Urinary bladder (tissue), 4 donors: Measurements from ENCODE around the gene GPR152. TPM values are rescaled to one million over a fixed set of nuclear protein-coding genes. Genes with fewer than 3 reads are reported as not detected.

Experiments used
- DNase-seq: peaks from one replicate; pipeline ENCODE4 v3.0.0-alpha.2; 2015; ENCODE audit errors: extremely low spot score
- H3K27ac ChIP-seq: one replicate; pipeline ENCODE4 v1.5.1; 2013; ENCODE audit warnings: low read depth, mild to moderate bottlenecking, moderate library complexity
- H3K36me3 ChIP-seq: one replicate; pipeline ENCODE4 v1.6.1; 2013; ENCODE audit warnings: mild to moderate bottlenecking, moderate library complexity; ENCODE audit not compliant: insufficient read depth
- H3K4me1 ChIP-seq: one replicate; pipeline ENCODE4 v1.6.1; 2013; ENCODE audit warnings: mild to moderate bottlenecking, moderate library complexity; ENCODE audit not compliant: insufficient read depth
- H3K4me3 ChIP-seq: one replicate; pipeline ENCODE4 v1.5.1; 2013; ENCODE audit warnings: low read depth, low read length
- WGBS: extraction: QIAGEN DNeasy Blood & Tissue Kit; methylation state at CpG from one replicate; pipeline ENCODE4 v1.1.7; 2013; 5-methylcytosine and 5-hydroxymethylcytosine counted together
- polyA plus RNA-seq: library from polyadenylated mRNA; stranded (reverse); fragments of 200-250 nt; gene quantifications from one replicate; pipeline ENCODE4 v1.2.3, GENCODE V29; 2013
- total RNA-seq: library from RNA; depleted of rRNA; stranded (reverse); fragments of >200 nt; gene quantifications from one replicate; pipeline ENCODE4 v1.2.3, GENCODE V29; 2014
- donor health status: healthy with polysubstance abuse.
- donor health status: healthy.

The GPR152 gene
- total RNA-seq (not detected), polyA plus RNA-seq (not detected)

- WGBS: 83% methylated on average over 33 of the region's 33 CpGs
- Histone ChIP-seq H3K4me1 (no peaks in the 10 kb centered on the region), H3K4me3 (no peak within 1 kb of the TSS), H3K36me3 (no peaks in the 10 kb centered on the region), H3K27ac (no peak within 1 kb of the TSS)
- no peak for DNase-seq
Observed at GRCh38 chr11:67452141-67452952, at the start of gene GPR152. Gene GPR152, minus strand, starts transcription at chr11:67452729. Its CDS starts 5 bp downstream, at chr11:67452724.

- H3K36me3 ChIP-seq: no peaks in the 10 kb centered on the region
- no peak overlapping the region for H3K4me3 ChIP-seq
- 97% methylated on average over 18 of the region's 18 CpGs for WGBS
- H3K4me1 ChIP-seq: no peaks in the 10 kb centered on the region
- H3K27ac ChIP-seq: no peak overlapping the region
- DNase-seq: no peak
Observed at GRCh38 chr11:67501854-67502253, 49.3 kb upstream of the GPR152 start.

GRCh38 chr11:67500831-67501715 lies 48.5 kb upstream of the GPR152 start:
- DNase-seq: no peak
- WGBS: 94% methylated on average over 9 of the region's 9 CpGs
- H3K4me1 ChIP-seq: no peaks in the 10 kb centered on the region

GRCh38 chr11:67500484-67500821 lies 47.9 kb upstream of the GPR152 start:
- DNase-seq: no peak
- H3K4me3 ChIP-seq: no peak overlapping the region
- 97% methylated on average over 1 of the region's 1 CpG for WGBS
- H3K36me3 ChIP-seq: no peaks in the 10 kb centered on the region
- H3K27ac ChIP-seq: no peak overlapping the region
- H3K4me1 ChIP-seq: no peaks in the 10 kb centered on the region

More at GRCh38 chr11:67500831-67501715, 48.5 kb upstream of the GPR152 start:
- Histone ChIP-seq H3K4me3 (no peak overlapping the region), H3K27ac (no peak overlapping the region), H3K36me3 (no peaks in the 10 kb centered on the region)

GRCh38 chr11:67499808-67500483 lies 47.4 kb upstream of the GPR152 start:
- WGBS: 96% methylated on average over 26 of the region's 26 CpGs
- no peaks in the 10 kb centered on the region for H3K36me3 ChIP-seq
- H3K4me1 ChIP-seq: no peaks in the 10 kb centered on the region
- no peak overlapping the region for H3K27ac ChIP-seq
- DNase-seq: no peak
- H3K4me3 ChIP-seq: no peak overlapping the region

- no peak for DNase-seq
- WGBS: 89% methylated on average over 21 of the region's 21 CpGs
- Histone ChIP-seq H3K27ac (no peak overlapping the region), H3K4me3 (no peak overlapping the region), H3K4me1 (no peaks in the 10 kb centered on the region), H3K36me3 (peaks cover 2% of the 10 kb centered on the region)
Observed at GRCh38 chr11:67498544-67498972, 46.0 kb upstream of the GPR152 start.

GRCh38 chr11:67497656-67498291 lies 45.2 kb upstream of the GPR152 start:
- H3K4me3 ChIP-seq: no peak overlapping the region
- no peak for DNase-seq
- H3K27ac ChIP-seq: no peak overlapping the region
- WGBS: 96% methylated on average over 21 of the region's 21 CpGs
- H3K36me3 ChIP-seq: peaks cover 5% of the 10 kb centered on the region
- no peaks in the 10 kb centered on the region for H3K4me1 ChIP-seq

GRCh38 chr11:67496113-67496512 lies 43.6 kb upstream of the GPR152 start:
- WGBS: 95% methylated on average over 12 of the region's 12 CpGs
- Histone ChIP-seq H3K27ac (no peak overlapping the region), H3K4me3 (no peak overlapping the region), H3K4me1 (no peaks in the 10 kb centered on the region), H3K36me3 (peaks cover 5% of the 10 kb centered on the region)
- no peak for DNase-seq

GRCh38 chr11:67495234-67496005 lies 42.9 kb upstream of the GPR152 start:
- Histone ChIP-seq H3K4me1 (no peaks in the 10 kb centered on the region), H3K4me3 (no peak overlapping the region), H3K27ac (no peak overlapping the region), H3K36me3 (peaks cover 5% of the 10 kb centered on the region)
- no peak for DNase-seq
- 94% methylated on average over 16 of the region's 16 CpGs for WGBS

GRCh38 chr11:67494371-67495233 lies 42.1 kb upstream of the GPR152 start:
- Histone ChIP-seq H3K36me3 (peaks cover 5% of the 10 kb centered on the region), H3K27ac (no peak overlapping the region), H3K4me3 (no peak overlapping the region), H3K4me1 (no peaks in the 10 kb centered on the region)
- 88% methylated on average over 59 of the region's 59 CpGs for WGBS
- DNase-seq: no peak

GRCh38 chr11:67493548-67494370 lies 41.2 kb upstream of the GPR152 start:
- no peak overlapping the region for H3K27ac ChIP-seq
- no peak overlapping the region for H3K4me3 ChIP-seq
- H3K36me3 ChIP-seq: peaks cover 5% of the 10 kb centered on the region
- H3K4me1 ChIP-seq: no peaks in the 10 kb centered on the region
- no peak for DNase-seq
- WGBS: 95% methylated on average over 65 of the region's 65 CpGs
